Activated CD8-positive, alpha-beta memory T cell treated with anti-CD3 and anti-CD28 coated beads, Interleukin-2, amount 50 U/mL, for 24 hours (primary cell): ENCODE results near the gene TTC34.
"Not testable (repeated sequence)": the region's sequence is repeated elsewhere in the genome, so short reads cannot be mapped to it uniquely, and the experiment has no call there.

Source experiments
- DNase-seq: peaks from one replicate; pipeline ENCODE4 v3.0.0-alpha.2; 2020; ENCODE audit errors: extremely low read depth

The TTC34 gene

DNA sequence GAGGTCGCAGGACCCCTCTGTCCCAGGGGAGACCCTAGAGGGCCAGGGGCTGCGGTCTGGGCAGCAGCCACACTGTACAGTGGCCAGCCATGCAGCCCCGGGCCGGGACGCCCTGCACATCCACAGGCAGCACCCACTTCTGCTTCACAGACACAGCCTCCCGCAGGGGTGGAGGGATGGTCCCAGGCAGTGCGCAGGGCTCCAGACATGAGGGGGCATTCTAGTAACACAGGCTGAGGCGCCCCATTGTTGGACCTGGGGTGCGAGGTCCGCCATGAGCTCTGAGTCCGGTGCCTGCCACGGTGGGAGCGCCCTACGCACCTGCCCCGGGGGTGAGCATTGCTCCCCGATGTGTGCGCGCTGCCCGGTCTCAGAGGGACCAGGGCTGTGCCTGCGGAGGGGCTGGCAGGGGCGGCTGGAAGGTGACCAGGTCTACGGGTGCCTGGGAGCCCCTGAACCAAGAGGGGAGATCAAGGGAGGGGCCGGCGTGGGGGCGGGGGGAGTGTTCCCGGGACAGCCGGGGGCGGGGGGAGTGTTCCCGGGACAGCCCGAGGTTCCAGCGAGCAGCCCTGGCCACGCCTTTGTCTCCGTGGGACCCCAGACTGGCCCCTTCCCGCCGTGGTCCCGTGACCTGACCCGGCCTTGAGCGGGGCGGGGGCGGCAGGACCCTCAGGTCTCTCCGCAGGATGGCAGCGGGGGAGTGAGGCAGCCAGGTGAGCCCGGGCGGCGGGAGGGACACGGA is 173.1 kb downstream of the TTC34 start:
- no peak for DNase-seq

DNA sequence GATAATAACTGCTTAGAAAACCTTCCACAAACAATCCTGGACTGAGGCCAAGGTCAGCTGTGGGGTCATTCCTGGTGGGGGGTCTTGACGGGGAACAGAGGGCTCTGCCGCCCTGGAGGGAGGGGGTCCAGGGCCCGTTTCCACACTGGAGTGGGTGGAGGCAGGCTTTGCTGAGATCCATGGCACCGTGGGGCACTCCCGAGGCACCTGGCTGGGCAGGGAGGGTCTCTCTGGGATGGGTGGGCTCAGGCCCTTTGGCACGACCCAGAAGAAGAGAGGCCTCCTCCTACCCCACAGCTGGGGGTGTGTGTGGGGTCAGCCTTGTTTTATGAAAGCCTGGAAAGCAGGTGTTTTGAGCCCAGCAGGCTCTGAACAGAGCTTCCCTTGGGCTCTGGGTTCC is 173.7 kb downstream of the TTC34 start:
- no peak for DNase-seq

GRCh38 chr1:2625748-2626147 is 175.7 kb downstream of the TTC34 start:
- not testable (repeated sequence) for DNase-seq

DNA sequence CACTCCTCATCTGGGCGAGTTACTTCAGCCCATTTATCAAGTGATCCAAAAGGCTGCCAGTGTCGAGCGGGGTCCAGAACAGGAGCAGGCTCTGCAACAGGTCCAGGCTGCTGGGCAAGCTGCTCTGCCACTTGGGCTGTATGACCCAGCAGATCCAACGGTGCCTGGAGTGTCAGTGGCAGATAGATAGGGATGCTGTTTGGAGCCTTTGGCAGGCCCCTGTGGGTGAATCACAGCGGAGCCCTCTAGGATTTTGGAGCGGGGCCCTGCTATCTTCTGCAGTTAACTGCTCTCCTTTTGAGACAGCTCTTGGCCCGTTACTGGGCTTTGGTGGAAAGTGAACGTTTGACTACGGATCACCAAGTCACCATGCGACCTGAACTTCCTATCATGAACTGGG is 176.2 kb downstream of the TTC34 start:
- no peak for DNase-seq

DNA sequence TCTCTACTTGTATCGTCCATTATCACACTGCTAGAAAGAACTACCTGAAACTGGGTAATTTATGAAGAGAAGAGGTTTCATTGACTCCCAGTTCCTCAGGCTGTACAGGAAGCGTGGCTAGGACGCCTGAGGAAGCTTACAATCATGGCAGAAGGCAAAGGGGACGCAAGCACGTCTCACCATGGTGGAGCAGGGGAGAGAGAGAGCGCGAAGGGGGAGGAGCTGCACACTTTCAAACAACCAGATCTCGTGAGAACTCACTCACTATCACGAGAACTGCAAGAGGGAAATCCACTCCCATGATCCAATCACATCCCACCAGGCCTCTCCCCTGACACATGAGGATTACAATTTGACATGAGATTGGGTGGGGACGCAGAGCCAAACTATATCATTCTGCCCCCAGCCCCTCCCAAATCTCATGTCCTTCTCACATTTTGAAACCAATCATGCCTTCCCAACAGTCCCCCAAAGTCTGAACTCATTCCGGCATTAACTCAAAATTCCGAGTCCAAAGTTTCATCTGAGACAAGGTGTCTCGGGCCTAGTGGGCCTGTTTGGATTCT is 176.7 kb downstream of the TTC34 start:
- DNase-seq: no peak

DNA sequence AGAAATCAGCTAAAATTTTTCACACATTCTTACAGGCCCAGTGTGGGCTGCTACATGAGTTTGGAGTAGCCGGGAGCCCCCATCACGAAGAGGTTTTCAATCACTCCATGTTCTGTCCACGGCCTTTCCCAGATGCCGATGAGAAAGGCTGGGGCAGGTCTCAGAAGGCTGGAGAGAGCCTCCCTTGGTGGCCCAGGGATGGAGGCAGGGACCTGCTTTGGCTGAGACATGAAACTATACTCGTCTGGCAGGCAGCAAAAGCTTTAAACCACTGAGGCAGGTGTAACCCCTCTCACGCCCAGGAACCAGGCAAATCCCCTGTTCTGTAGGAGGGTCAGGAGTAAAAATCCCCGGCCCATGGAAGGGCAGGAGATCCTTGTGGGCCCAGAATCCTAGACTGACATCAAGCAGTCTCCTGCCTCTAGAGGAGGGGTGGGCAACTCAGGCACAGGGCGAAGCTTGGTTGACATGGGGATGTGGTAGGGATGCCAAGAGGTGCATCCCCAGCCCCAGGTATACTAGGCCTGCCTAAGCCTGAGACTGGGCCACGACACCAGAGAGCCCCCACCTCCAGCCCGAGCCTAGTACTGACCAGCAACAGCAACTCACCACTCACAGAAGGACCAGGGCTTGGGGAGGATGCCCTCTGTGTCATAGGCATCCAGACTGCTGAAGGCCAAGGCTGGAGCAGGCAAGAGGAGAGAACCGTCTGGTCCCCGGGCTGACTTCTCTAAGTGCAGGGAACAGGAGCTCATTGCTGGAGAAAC is 177.7 kb downstream of the TTC34 start:
- DNase-seq: no peak

DNA sequence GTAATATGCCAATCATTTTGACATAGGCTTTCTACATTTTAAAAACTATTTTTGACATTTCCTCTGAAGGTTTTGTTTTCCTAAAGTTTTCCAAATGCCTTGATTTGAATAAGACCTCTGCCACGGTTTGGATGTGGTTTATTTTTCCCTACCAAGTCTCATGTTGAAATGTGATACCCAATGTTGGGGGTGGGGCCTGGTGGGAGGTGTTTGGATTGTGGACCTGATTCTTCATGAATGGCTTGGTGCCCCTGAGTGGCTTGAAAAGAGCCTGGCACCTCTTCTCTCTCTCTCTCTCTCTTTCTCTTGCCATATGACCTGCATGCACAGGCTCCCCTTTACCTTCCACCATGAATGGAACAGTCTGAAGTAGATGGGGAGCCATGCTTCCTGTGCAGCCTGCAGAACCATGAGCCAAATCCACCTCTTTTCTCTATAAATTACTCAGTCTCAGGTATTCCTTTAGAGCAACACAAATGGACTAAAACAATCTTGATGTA is 183.5 kb downstream of the TTC34 start:
- DNase-seq: no peak

DNA sequence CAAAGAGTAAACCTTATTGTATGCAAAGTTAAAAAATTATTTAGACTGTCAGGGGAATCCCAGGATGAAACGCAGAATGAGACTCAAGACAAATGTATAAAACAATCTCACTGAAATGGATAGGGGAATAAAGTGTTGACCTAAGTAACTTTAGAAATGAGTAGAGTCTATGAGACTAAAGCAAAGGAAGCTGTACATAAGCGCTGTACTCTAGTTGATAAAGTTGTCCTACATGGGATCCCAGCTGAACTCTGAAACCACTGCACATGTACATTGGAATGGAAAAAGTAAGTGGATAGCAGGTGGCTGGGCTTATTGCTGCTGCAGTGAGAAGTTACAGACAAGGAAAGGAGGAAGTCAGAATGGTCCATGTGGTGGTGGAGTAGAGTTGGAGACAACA is 187.3 kb downstream of the TTC34 start:
- DNase-seq: no peak

GRCh38 chr1:2612591-2613365 is 188.7 kb downstream of the TTC34 start:
- DNase-seq: no peak

DNA sequence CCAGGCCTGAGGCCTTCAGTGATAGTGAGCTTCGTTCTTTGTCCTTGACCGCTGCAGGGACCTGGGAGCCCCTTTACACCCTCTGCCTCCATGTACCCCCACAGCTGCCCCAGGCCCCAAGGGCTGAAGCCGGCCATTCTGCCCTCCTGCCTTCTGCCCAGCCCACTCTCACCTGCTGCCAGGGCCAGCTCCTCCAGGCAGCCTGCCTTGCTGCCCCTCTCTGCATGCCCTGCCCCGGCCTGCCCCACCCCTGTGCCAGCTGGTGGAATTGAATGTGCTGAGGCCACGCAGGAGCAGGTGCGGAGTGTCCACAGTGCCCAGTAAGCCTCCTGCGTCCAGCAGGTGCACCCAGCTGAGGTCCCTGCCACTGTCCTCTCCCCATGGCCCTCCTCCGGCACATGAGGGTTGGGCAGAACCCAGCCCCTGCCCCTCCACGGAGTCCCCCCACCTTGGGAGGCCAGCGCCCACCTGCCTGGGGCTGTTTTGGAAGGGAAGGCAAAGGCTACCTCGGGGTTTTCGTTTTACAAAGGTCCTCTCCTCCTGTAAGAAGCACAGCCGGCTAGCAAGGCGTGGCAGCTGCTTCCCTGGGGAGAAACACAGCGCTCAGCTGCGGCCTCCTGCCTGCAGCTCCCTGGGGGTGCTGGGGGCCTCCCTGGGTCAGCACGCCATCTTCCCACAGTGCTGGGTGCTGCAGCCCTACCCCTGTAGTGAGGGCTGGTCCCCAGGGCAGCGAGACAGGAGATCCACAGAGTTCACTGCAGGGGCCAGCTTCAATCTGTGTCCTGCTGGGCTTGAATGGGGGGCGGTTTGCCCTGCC is 189.7 kb downstream of the TTC34 start:
- no peak for DNase-seq

DNA sequence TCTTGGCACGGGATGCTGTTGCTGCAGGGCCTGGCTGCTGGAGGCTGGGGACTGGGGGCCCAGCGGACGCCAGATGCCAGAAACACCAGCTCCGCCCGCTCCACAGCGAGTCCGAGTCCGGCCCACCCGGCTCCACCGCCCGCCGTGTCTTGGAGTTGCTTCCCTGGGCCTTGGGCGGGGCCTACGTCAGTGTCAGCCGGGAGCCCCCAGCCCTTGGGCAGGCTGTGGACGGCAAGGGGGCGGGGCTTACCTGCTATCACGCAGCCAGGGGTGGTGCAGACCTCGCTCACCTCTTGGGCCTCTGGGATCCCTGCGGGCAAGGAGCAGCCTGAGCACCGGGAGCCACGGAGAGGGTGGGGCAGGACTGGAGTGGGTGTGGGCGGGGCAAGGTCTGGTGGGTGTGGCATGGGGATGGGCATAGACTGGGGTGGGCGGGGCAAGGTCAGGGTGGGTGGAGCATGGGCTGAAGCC is 190.4 kb downstream of the TTC34 start:
- no peak for DNase-seq

DNA sequence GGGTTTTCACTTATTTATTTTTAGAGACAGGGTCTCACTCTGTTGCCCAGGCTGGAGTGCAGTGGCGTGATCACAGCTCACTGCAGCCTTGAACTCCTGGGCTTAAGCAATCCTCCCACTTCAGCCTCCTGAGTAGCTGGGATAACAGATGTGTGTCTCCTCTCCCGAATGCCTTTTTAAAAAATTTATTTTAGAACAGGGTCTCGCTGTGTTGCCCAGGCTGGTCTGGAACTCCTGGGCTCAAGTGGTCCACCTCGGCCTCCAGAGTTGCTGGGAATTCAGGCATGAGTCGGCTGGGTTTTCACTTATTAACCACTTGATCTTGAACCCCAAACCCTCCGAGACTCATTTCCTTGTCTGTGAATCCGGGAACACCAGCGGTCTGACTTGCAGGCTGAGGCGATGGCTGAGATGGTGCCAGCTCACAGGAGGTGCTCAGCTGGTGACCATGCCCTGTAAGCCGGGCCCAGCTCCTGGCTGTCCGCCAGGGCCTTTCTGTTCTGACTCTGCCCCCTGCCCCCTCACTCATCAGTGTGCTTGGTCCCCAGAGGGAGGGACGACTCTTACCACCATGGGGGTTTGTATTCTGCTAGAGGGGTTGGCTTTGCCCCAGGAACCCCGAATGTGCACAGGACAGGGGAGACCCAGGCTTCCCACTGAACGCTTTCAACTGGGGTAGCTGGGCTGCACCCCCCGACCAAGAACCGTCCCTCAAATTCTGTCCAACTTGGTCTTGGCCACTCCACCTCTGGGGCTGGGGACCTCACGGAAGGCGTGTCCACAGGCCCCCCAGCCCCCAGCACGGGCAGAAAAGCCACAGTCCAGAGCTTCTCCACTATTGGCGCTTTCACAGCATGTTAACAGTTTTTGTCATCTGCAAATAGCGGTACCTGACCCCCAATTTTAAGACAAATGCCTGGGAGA is 191.2 kb downstream of the TTC34 start:
- no peak for DNase-seq

GRCh38 chr1:2609319-2610035 is 192.0 kb downstream of the TTC34 start:
- DNase-seq: no peak

GRCh38 chr1:2607641-2608091 is 193.8 kb downstream of the TTC34 start:
- DNase-seq: no peak

DNA sequence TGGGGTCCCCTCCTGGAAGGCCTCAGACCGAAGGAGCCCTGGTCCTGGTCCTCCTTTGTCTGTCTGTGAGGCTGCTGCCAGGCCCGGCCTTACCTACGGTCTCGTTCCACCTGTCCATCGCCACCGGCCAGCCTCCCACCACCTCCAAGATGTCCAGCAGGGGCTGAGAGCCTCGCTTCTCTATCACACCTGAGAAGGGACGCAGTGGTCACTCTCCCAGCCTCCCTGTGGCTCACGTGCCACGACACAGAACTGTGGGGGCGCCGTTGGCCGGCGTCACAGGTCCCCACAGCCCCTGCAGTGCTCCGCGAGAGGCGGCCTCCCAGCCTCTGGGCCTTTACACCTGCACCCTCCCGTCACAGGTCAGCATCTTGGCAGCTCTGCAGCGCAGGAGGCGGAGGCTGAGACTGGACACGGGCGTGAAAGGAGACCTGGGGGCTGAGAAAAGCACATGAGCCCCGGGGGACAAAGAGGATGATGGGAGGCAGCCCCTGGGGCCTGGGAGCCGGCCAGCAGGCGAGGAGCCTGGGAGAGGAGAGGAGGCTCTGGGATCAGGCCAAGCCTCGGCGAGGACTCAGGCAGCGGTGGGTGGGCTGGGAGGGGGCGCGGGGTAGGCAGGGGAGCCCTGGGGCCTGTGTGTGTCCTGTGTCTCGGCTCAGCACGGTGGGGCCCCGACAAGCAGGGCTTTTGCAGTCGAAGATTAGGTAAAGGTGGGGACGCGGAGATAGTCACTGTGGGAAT is 194.4 kb downstream of the TTC34 start:
- no peak for DNase-seq

DNA sequence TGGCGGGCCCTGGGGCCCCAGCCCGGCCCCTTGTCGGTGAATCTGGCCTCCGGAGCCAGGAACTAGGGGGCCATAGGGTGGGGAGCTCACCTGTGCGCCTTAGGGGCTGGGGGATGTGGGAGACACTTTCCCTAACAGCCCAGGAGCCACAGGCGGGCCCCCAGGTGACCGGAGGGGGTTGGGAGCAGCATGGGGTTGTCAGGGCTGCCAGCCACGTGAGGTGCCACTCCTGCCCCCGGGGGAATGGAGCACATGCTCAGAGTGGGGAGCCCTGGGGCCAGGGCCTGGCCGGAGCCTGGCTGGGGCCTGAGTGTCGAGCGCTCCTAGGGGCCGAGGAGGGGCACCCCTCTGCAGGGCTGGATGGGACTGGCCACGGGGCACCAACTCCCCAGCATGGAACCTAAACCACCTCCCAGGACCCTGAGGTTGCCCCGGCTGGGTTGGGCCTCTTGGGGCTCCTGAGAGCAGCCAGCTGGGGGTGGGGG is 195.1 kb downstream of the TTC34 start:
- DNase-seq: no peak

GRCh38 chr1:2605509-2606395 is 195.7 kb downstream of the TTC34 start:
- DNase-seq: no peak
